ENCODE results near the gene DPYD.

Gene DPYD

DNA sequence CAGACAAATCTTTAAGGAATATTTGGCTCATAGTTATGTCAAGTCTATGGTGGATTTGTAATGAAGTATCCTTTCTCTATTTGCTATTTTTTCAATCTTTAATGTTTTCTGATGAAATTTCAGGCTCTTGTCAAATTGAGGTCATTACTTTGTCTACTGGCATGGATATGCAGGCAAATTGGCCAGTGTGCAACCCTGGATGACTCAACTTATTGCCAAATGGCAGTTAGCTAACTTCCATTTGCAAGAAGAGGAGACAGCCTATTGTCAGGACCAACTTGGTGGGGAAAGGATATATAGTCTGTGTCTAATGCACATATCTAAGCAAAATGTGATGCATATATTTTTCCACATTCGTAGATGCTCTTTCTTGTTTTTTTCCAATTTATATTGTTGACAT, 668.8 kb downstream of the DPYD start:
- H3K27me3 ChIP-seq (ENCODE audit: insufficient read depth, low read length), result no peaks in the 10 kb centered on the region
- H3K79me2 ChIP-seq (ENCODE audit: insufficient read depth, low read length), result no peaks in the 10 kb centered on the region
- no peak for TF ChIP-seq EZH2 (IDR thresholded peaks at IDR 0.05; ENCODE audit: borderline replicate concordance, low read length)
- TF ChIP-seq, protein P1, sequence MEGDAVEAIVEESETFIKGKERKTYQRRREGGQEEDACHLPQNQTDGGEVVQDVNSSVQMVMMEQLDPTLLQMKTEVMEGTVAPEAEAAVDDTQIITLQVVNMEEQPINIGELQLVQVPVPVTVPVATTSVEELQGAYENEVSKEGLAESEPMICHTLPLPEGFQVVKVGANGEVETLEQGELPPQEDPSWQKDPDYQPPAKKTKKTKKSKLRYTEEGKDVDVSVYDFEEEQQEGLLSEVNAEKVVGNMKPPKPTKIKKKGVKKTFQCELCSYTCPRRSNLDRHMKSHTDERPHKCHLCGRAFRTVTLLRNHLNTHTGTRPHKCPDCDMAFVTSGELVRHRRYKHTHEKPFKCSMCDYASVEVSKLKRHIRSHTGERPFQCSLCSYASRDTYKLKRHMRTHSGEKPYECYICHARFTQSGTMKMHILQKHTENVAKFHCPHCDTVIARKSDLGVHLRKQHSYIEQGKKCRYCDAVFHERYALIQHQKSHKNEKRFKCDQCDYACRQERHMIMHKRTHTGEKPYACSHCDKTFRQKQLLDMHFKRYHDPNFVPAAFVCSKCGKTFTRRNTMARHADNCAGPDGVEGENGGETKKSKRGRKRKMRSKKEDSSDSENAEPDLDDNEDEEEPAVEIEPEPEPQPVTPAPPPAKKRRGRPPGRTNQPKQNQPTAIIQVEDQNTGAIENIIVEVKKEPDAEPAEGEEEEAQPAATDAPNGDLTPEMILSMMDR (IDR thresholded peaks at IDR 0.05; ENCODE audit: low read length), result no peak
- no peaks in the 10 kb centered on the region for H3F3A ChIP-seq (ENCODE audit: insufficient read depth, low read length)
- no peaks in the 10 kb centered on the region for H3K36me3 ChIP-seq (ENCODE audit: insufficient read depth, low read length)
- H4K20me1 ChIP-seq (ENCODE audit: insufficient read depth, low read length), result no peaks in the 10 kb centered on the region
- no peak overlapping the region for H3K4me3 ChIP-seq (ENCODE audit: low read depth, low read length, poor library complexity, severe bottlenecking)
- no peak overlapping the region for H3K9ac ChIP-seq (ENCODE audit: low read length)
- H3K27ac ChIP-seq (ENCODE audit: low read depth, low read length, poor library complexity, severe bottlenecking), result no peak overlapping the region
- H3K4me1 ChIP-seq (ENCODE audit: insufficient read depth, low read length, severe bottlenecking), result no peaks in the 10 kb centered on the region
- H3K9me3 ChIP-seq (ENCODE audit: low read length), result no peaks in the 10 kb centered on the region
- H3K9me2 ChIP-seq (ENCODE audit: low read depth, low read length), result no peaks in the 10 kb centered on the region
- no peak overlapping the region for H3K4me2 ChIP-seq (ENCODE audit: low read length)
- H2AFZ ChIP-seq (ENCODE audit: low read length), result no peak overlapping the region

DNA sequence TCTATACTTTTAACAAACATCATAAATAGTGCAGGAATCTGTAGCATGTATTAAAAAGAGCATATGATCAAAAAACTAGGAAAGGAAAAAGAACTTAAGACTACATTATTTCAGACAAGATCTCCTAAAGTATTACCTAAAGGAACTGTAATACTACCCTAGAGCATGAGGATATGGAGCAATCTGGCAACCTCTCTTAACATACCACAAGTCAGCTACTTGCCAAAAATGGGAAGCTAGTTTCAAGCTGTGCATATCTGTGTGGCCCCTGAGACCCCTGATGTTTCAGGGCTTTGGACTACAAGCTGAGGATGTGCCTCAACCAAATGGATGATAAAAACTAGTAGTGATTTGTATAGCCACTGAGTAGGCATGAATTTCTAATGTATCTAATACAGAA, 673.6 kb downstream of the DPYD start:
- H3K9me3 ChIP-seq (ENCODE audit: low read length), result no peaks in the 10 kb centered on the region
- H3K36me3 ChIP-seq (ENCODE audit: insufficient read depth, low read length), result no peaks in the 10 kb centered on the region
- H3K79me2 ChIP-seq (ENCODE audit: insufficient read depth, low read length), result no peaks in the 10 kb centered on the region
- H3K4me3 ChIP-seq (ENCODE audit: low read depth, low read length, poor library complexity, severe bottlenecking), result no peak overlapping the region
- H4K20me1 ChIP-seq (ENCODE audit: insufficient read depth, low read length), result no peaks in the 10 kb centered on the region
- H3F3A ChIP-seq (ENCODE audit: insufficient read depth, low read length), result no peaks in the 10 kb centered on the region
- no peaks in the 10 kb centered on the region for H3K27me3 ChIP-seq (ENCODE audit: insufficient read depth, low read length)
- H3K27ac ChIP-seq (ENCODE audit: low read depth, low read length, poor library complexity, severe bottlenecking), result no peak overlapping the region
- H2AFZ ChIP-seq (ENCODE audit: low read length), result no peak overlapping the region
- TF ChIP-seq, protein P1 (IDR thresholded peaks at IDR 0.05; ENCODE audit: low read length), result no peak
- TF ChIP-seq EZH2 (IDR thresholded peaks at IDR 0.05; ENCODE audit: borderline replicate concordance, low read length), result no peak
- H3K4me1 ChIP-seq (ENCODE audit: insufficient read depth, low read length, severe bottlenecking), result no peaks in the 10 kb centered on the region
- no peak overlapping the region for H3K4me2 ChIP-seq (ENCODE audit: low read length)
- H3K9me2 ChIP-seq (ENCODE audit: low read depth, low read length), result no peaks in the 10 kb centered on the region
- no peak overlapping the region for H3K9ac ChIP-seq (ENCODE audit: low read length)

DNA sequence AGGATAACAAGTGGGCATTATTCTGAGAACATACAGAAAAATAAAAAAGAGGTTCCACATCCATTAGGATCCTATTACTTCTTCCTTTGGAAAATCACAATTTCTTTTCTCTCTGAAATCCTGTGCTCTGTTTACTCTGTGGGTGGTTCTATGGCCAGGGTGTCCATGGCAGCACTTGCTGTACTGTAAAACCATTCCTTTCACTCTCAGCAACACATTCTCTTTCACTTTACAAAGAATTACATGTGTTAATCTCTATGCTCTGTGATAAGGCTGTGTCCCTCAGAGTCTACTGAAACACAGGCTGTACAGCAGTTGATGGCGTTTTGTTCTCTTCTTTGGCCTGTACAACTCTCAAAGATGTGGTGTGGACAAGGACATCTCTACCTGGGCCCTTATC, 675.2 kb downstream of the DPYD start:
- TF ChIP-seq EZH2 (IDR thresholded peaks at IDR 0.05; ENCODE audit: borderline replicate concordance, low read length), result no peak
- TF ChIP-seq, protein P1 (IDR thresholded peaks at IDR 0.05; ENCODE audit: low read length), result no peak

More for the DNA sequence above, 675.2 kb downstream of the DPYD start:
- Histone ChIP-seq H3K9me3 (ENCODE audit: low read length) (no peaks in the 10 kb centered on the region), H2AFZ (ENCODE audit: low read length) (no peak overlapping the region), H3K27me3 (ENCODE audit: insufficient read depth, low read length) (no peaks in the 10 kb centered on the region), H3K4me3 (ENCODE audit: low read depth, low read length, poor library complexity, severe bottlenecking) (no peak overlapping the region), H3F3A (ENCODE audit: insufficient read depth, low read length) (no peaks in the 10 kb centered on the region), H3K27ac (ENCODE audit: low read depth, low read length, poor library complexity, severe bottlenecking) (no peak overlapping the region), H4K20me1 (ENCODE audit: insufficient read depth, low read length) (no peaks in the 10 kb centered on the region), H3K9me2 (ENCODE audit: low read depth, low read length) (no peaks in the 10 kb centered on the region), H3K36me3 (ENCODE audit: insufficient read depth, low read length) (no peaks in the 10 kb centered on the region), H3K9ac (ENCODE audit: low read length) (no peak overlapping the region), H3K4me1 (ENCODE audit: insufficient read depth, low read length, severe bottlenecking) (no peaks in the 10 kb centered on the region), H3K79me2 (ENCODE audit: insufficient read depth, low read length) (no peaks in the 10 kb centered on the region), H3K4me2 (ENCODE audit: low read length) (no peak overlapping the region)

Measured in OCI-LY1 (cell line).